GM18498 (cell line): ENCODE results near the gene PLA2G4F.
"Not testable (repeated sequence)": the region's sequence is repeated elsewhere in the genome, so short reads cannot be mapped to it uniquely, and the experiment has no call there.

Experiments
- ATAC-seq: cut with Tn5 transposase; IDR thresholded peaks from one replicate; pipeline ENCODE4 v1.9.1; 2021; ENCODE audit warnings: mild to moderate bottlenecking, moderate library complexity; ENCODE audit not compliant: unreplicated experiment

Gene PLA2G4F

GRCh38 chr15:42102646-42103235 lies 53.7 kb downstream of the PLA2G4F start:
- no peak for ATAC-seq

- ATAC-seq: no peak
Observed at GRCh38 chr15:42101861-42102260, 54.6 kb downstream of the PLA2G4F start.

DNA sequence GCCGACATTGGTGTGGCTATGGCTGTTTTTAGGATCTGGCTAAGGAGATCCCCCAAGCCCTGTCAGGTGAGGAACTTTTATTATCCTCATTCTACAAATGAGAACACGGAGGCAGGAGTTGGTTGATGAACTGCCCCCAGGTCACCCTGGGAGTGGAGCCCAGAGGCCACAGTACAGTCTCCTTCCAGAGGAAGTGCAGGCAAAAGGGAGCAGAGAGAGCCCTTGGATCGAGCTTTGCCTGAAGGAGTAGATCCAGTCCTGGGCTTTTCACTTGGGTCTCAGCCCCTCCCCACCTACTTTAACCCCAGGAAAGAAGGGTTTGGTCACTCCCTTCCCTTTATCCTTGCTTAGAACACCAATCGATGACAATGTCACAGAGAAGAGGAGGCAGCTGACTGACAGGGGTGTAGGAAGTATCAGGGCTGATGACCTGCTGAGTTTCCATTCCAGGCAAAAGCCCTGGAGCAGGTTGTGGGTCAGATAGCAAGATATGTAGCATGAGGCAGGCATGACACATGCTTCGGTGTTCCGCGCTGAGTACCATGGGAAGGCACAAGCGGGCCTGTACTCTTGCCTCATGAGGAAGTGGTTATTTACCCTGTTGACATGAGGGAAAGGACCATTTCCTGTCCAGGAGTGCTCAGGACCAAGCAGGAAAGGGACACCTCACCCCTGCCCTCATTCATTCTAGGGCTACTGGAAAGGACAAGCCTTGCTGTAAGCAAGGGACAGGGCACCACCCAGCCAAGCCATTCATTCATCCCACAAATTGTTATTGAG lies 56.2 kb downstream of the PLA2G4F start:
- no peak for ATAC-seq

- ATAC-seq: no peak
Observed at GRCh38 chr15:42097018-42097417, 59.4 kb downstream of the PLA2G4F start.

DNA sequence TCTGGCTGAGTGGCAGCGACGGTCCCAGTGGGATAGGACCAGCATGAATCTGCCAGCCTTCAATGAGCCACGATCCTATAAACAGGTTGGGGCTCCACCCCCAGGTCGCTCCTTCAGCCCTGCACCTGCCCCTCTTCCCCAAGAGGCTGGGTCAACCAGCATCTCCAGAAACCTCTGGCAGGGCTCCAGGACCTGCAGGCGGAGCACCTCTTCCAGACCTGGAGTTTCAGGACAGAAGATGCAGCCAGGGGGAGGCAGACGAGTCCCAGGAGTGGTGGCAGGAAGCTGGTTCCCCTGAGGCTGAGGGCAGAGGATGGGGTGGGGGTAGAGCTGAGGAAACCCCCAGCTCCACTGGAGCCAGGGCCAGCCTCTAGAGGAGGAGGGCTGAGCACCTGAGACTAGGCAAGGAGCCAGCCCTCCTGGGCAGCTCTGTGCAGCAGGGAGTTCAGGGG lies 61.9 kb downstream of the PLA2G4F start, which contains the start of gene PLA2G4D:
Gene PLA2G4D, minus strand, starts transcription at position 51 of the 452 bp plus-strand sequence. CDS start 103 bp downstream, outside the sequence.
- ATAC-seq: no peak

GRCh38 chr15:42093966-42094365 lies 62.5 kb downstream of the PLA2G4F start:
- no peak for ATAC-seq

- no peak for ATAC-seq
Observed at GRCh38 chr15:42092398-42093318, 63.8 kb downstream of the PLA2G4F start.

GRCh38 chr15:42091753-42092397 lies 64.6 kb downstream of the PLA2G4F start:
- not testable (repeated sequence) for ATAC-seq

GRCh38 chr15:42090781-42091180 lies 65.7 kb downstream of the PLA2G4F start:
- ATAC-seq: no peak

- no peak for ATAC-seq
Observed at GRCh38 chr15:42090370-42090769, 66.1 kb downstream of the PLA2G4F start.

DNA sequence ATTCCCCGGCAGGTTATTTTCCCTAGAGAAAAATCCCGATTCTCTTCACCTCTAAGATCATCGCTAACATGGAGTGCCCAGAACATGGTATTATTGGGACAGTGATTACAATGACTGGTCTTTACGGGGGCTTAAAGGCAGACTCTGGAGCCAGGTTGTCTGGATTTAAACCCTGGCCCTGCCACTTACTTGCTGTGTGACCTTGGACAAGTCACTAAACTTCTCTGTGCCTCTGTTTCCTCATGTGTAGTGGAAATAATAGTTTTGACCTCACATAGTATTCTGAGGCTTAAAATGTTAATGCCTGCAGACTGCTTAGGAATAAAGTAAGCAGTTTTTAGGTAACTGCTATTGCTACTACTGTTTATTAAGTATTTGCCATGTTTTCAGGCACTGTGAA lies 66.5 kb downstream of the PLA2G4F start:
- no peak for ATAC-seq
